ENCODE measurements around the gene PLCB4. TPM values are rescaled to one million over a fixed set of nuclear protein-coding genes. Genes with fewer than 3 reads are reported as not detected.

The PLCB4 gene
- total RNA-seq, 1 donor from 2014 or later = 19.9 TPM

- DNase-seq (ENCODE audit: low read depth) = no peak
- H3K27me3 ChIP-seq (ENCODE audit: control insufficient read depth, insufficient read depth, low read length) = no peaks in the 10 kb centered on the region
- no peak overlapping the region for H3K4me3 ChIP-seq (ENCODE audit: low read depth, low read length)
- H3K36me3 ChIP-seq (ENCODE audit: control insufficient read depth, insufficient read depth, low read length) = no peaks in the 10 kb centered on the region
- no peak for TF ChIP-seq CTCF (IDR thresholded peaks at IDR 0.05; ENCODE audit: insufficient read depth, low read length, poor library complexity, severe bottlenecking)
Observed at GRCh38 chr20:9025011-9025410, 43.9 kb upstream of the PLCB4 start.

GRCh38 chr20:9025643-9026042, 43.2 kb upstream of the PLCB4 start:
- TF ChIP-seq CTCF (IDR thresholded peaks at IDR 0.05; ENCODE audit: insufficient read depth, low read length, poor library complexity, severe bottlenecking) = no peak
- H3K27me3 ChIP-seq (ENCODE audit: control insufficient read depth, insufficient read depth, low read length) = no peaks in the 10 kb centered on the region
- no peaks in the 10 kb centered on the region for H3K36me3 ChIP-seq (ENCODE audit: control insufficient read depth, insufficient read depth, low read length)
- no peak overlapping the region for H3K4me3 ChIP-seq (ENCODE audit: low read depth, low read length)
- peak; percentile 66 for DNase-seq (ENCODE audit: low read depth)

GRCh38 chr20:9027626-9028025, 41.3 kb upstream of the PLCB4 start:
- H3K27me3 ChIP-seq (ENCODE audit: control insufficient read depth, insufficient read depth, low read length) = no peaks in the 10 kb centered on the region
- H3K4me3 ChIP-seq (ENCODE audit: low read depth, low read length) = no peak overlapping the region
- TF ChIP-seq CTCF (IDR thresholded peaks at IDR 0.05; ENCODE audit: insufficient read depth, low read length, poor library complexity, severe bottlenecking) = no peak
- DNase-seq (ENCODE audit: low read depth) = no peak
- no peaks in the 10 kb centered on the region for H3K36me3 ChIP-seq (ENCODE audit: control insufficient read depth, insufficient read depth, low read length)

GRCh38 chr20:9028419-9028818, 40.5 kb upstream of the PLCB4 start:
- no peak for TF ChIP-seq CTCF (IDR thresholded peaks at IDR 0.05; ENCODE audit: insufficient read depth, low read length, poor library complexity, severe bottlenecking)
- Histone ChIP-seq H3K36me3 (ENCODE audit: control insufficient read depth, insufficient read depth, low read length) (no peaks in the 10 kb centered on the region), H3K27me3 (ENCODE audit: control insufficient read depth, insufficient read depth, low read length) (no peaks in the 10 kb centered on the region), H3K4me3 (ENCODE audit: low read depth, low read length) (no peak overlapping the region)
- DNase-seq (ENCODE audit: low read depth) = no peak

- DNase-seq (ENCODE audit: low read depth) = no peak
- no peak for TF ChIP-seq CTCF (IDR thresholded peaks at IDR 0.05; ENCODE audit: insufficient read depth, low read length, poor library complexity, severe bottlenecking)
- H3K27me3 ChIP-seq (ENCODE audit: control insufficient read depth, insufficient read depth, low read length) = no peaks in the 10 kb centered on the region
- no peaks in the 10 kb centered on the region for H3K36me3 ChIP-seq (ENCODE audit: control insufficient read depth, insufficient read depth, low read length)
- no peak overlapping the region for H3K4me3 ChIP-seq (ENCODE audit: low read depth, low read length)
Observed at GRCh38 chr20:9031991-9032390, 36.9 kb upstream of the PLCB4 start.

- no peak for DNase-seq (ENCODE audit: low read depth)
- H3K36me3 ChIP-seq (ENCODE audit: control insufficient read depth, insufficient read depth, low read length) = no peaks in the 10 kb centered on the region
- no peak overlapping the region for H3K4me3 ChIP-seq (ENCODE audit: low read depth, low read length)
- no peak for TF ChIP-seq CTCF (IDR thresholded peaks at IDR 0.05; ENCODE audit: insufficient read depth, low read length, poor library complexity, severe bottlenecking)
- no peaks in the 10 kb centered on the region for H3K27me3 ChIP-seq (ENCODE audit: control insufficient read depth, insufficient read depth, low read length)
Observed at GRCh38 chr20:9032758-9033157, 36.1 kb upstream of the PLCB4 start.

All from kidney epithelial cell (primary cell).